Caco-2 (cell line): ENCODE results near the gene CHMP4A. TPM values are rescaled to one million over a fixed set of nuclear protein-coding genes. Genes with fewer than 3 reads are reported as not detected.

Experiments
- BruUV-seq: library from RNA; stranded (reverse); fragments of 400-500 nt; replicated peaks from 2 replicates; lab custom pipeline; 2021; lab: Mats Ljungman, UMichigan
- CTCF ChIA-PET: fragments of 300-600 bp; sonication (Branson Sonifier 250); formaldehyde crosslinking; loops from one replicate; lab custom pipeline; 2022; ENCODE audit warnings: antibody characterized with exemption; lab: Charles Lee
- POLR2A ChIA-PET: fragments of 300-600 bp; sonication (Branson Sonifier 250); formaldehyde crosslinking; loops from one replicate; lab custom pipeline; 2022; ENCODE audit warnings: antibody characterized with exemption; lab: Charles Lee
- DNase-seq, 2 experiments: peaks; one replicate each; pipeline versions ENCODE4 v3.0.0 to v3.0.0-alpha.2; 2020 to 2022
- H3K27me3 ChIP-seq: replicated peaks from 2 replicates; pipeline ENCODE4 v1.6.0; 2011; ENCODE audit warnings: low read length; ENCODE audit not compliant: control insufficient read depth, insufficient read depth
- H3K36me3 ChIP-seq: 2 replicates; pipeline ENCODE4 v1.5.1; 2011; ENCODE audit warnings: low read length; ENCODE audit not compliant: control insufficient read depth, insufficient read depth
- H3K4me1 ChIP-seq: fragments of 250-450 bp; sonication (Bioruptor Pico); 2 replicates; pipeline ENCODE4 v1.5.1; 2020; ENCODE audit warnings: mild to moderate bottlenecking
- H3K4me3 ChIP-seq: 2 replicates; pipeline ENCODE4 v1.5.1; 2011; ENCODE audit warnings: low read depth, mild to moderate bottlenecking, control low read depth, low read length
- H3K9me3 ChIP-seq: fragments of 250-450 bp; sonication (Bioruptor Pico); 2 replicates; pipeline ENCODE4 v1.5.1; 2020; ENCODE audit warnings: mild to moderate bottlenecking, moderate library complexity
- H3K27ac Mint-ChIP-seq: one replicate; pipeline ENCODE4 v1.8.0; 2022; ENCODE audit warnings: mixed read lengths; ENCODE audit not compliant: unreplicated experiment
- H3K27me3 Mint-ChIP-seq: one replicate; pipeline ENCODE4 v1.8.0; 2022; ENCODE audit warnings: mixed read lengths; ENCODE audit not compliant: insufficient read depth, unreplicated experiment
- H3K36me3 Mint-ChIP-seq: one replicate; pipeline ENCODE4 v1.8.0; 2022; ENCODE audit warnings: mild to moderate bottlenecking, mixed read lengths; ENCODE audit not compliant: insufficient read depth, unreplicated experiment
- H3K4me1 Mint-ChIP-seq: one replicate; pipeline ENCODE4 v1.8.0; 2022; ENCODE audit warnings: low read depth, mixed read lengths; ENCODE audit not compliant: unreplicated experiment
- H3K4me3 Mint-ChIP-seq: one replicate; pipeline ENCODE4 v1.8.0; 2022; ENCODE audit warnings: mild to moderate bottlenecking, moderate library complexity, mixed read lengths; ENCODE audit not compliant: unreplicated experiment
- H3K9me3 Mint-ChIP-seq: one replicate; pipeline ENCODE4 v1.8.0; 2022; ENCODE audit warnings: mixed read lengths; ENCODE audit not compliant: unreplicated experiment
- intact Hi-C: fragments of 100-400 bp; cut with micrococcal nuclease; formaldehyde crosslinking; loops from one replicate; pipeline ENCODE4 v1.10.0; 2022; ENCODE audit not compliant: unreplicated experiment
- total RNA-seq: library from RNA; stranded (reverse); gene quantifications from 2 replicates; pipeline ENCODE4 v1.2.3, GENCODE V29; 2022
- TF ChIP-seq, protein P1 (sequence below), 2 experiments: fragments of 200-600 bp in 1 of 2; IDR thresholded peaks; 1 replicate in 1 of 2; 2 replicates in 1 of 2; pipeline versions ENCODE4 v1.5.1 to v1.8.0; 2011 to 2022; ENCODE audit warnings: antibody characterized with exemption in 1 of 2, control low read depth in 1 of 2, inconsistent platforms in 1 of 2, low read depth in 1 of 2, low read length in 1 of 2, mild to moderate bottlenecking in 1 of 2, moderate library complexity in 1 of 2; ENCODE audit not compliant: insufficient read depth in 1 of 2, severe bottlenecking in 1 of 2, unreplicated experiment in 1 of 2

Gene CHMP4A
- total RNA-seq, 1 experiment from 2014 or later: 57.7 TPM

DNA sequence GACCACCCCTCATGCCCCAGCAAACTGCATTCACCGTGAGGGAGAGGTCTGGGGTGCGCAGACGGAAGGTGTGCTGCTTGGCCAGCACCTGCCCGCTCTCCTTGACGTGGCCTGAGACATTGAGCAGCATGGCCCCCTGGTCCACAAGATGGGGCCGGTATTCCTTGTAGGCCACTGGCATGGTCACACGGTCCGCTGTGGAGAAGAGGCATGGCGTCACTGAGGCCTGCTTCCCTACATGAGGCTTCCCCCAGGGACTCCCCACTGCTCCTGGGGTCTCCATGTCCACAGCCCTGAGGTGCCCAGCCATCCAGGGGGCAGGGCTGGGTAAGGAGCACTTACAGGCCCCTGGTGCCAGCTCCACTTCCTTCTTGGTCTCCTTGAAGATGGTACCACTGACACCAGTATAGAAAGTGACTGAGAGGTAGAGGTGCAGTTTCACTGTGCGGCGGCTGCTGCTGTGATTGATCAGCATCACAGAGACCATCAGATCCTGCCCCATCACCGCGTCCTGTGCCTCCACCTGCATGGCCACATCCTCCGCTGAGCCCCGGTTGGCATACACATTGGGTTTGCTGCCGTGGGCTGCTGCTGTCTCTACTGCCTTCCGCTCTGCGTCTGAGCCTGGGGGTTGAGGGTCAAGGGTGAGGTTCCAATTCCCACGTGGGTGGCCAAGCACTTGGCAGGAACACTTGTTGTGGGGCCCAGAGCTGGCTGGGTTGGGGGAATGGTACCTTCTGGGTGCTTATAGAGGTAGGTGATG, 41.5 kb upstream of the CHMP4A start:
- Mint-ChIP-seq H3K4me1 (no peaks in the 10 kb centered on the region), H3K36me3 (no peaks in the 10 kb centered on the region), H3K9me3 (no peaks in the 10 kb centered on the region), H3K27ac (no peak overlapping the region), H3K27me3 (no peaks in the 10 kb centered on the region), H3K4me3 (no peak overlapping the region)
- CTCF ChIA-PET: no interaction called here
- H3K36me3 ChIP-seq: no peaks in the 10 kb centered on the region; the same call in 1 of the 2 replicates
- POLR2A ChIA-PET: no interaction called here
- DNase-seq: no peak
- TF ChIP-seq, protein P1, sequence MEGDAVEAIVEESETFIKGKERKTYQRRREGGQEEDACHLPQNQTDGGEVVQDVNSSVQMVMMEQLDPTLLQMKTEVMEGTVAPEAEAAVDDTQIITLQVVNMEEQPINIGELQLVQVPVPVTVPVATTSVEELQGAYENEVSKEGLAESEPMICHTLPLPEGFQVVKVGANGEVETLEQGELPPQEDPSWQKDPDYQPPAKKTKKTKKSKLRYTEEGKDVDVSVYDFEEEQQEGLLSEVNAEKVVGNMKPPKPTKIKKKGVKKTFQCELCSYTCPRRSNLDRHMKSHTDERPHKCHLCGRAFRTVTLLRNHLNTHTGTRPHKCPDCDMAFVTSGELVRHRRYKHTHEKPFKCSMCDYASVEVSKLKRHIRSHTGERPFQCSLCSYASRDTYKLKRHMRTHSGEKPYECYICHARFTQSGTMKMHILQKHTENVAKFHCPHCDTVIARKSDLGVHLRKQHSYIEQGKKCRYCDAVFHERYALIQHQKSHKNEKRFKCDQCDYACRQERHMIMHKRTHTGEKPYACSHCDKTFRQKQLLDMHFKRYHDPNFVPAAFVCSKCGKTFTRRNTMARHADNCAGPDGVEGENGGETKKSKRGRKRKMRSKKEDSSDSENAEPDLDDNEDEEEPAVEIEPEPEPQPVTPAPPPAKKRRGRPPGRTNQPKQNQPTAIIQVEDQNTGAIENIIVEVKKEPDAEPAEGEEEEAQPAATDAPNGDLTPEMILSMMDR (IDR thresholded peaks at IDR 0.05; ENCODE audit: insufficient read depth in 1 of 2, low read depth in 1 of 2, low read length in 1 of 2, severe bottlenecking in 1 of 2, unreplicated experiment in 1 of 2): no peak
- H3K4me1 ChIP-seq: peaks cover 13% of the 10 kb centered on the region
- no TSS peak for BruUV-seq
- no peaks in the 10 kb centered on the region for H3K27me3 ChIP-seq
- H3K9me3 ChIP-seq: no peaks in the 10 kb centered on the region
- intact Hi-C loops: no loop called here
- no peak overlapping the region for H3K4me3 ChIP-seq

DNA sequence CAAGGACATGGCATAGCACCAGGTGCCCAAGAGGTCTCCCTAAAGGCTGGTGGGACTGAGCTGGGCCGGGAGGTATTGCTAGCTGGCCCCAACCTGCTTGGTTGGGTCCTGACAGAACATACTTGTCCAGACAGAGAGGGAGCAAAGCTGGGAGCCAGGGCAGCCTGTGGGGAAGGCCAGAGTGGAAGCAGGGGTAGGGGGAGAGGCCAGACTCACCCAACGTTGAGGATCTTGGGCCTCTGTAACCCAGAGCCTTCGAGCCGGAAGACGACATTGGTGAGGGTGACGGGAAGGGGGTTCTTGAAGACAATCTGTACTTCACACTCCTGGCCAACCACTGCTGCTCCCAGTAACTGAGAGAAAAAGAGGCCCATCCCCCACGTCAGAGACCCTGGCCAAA, 40.6 kb upstream of the CHMP4A start:
- no peaks in the 10 kb centered on the region; the same call in 1 of the 2 replicates for H3K36me3 ChIP-seq
- BruUV-seq: no TSS peak
- H3K36me3 Mint-ChIP-seq: no peaks in the 10 kb centered on the region
- ChIA-PET POLR2A (no interaction called here), CTCF (interaction anchor here (1.2 kb wide), 1 partner anchor 11 kb away, joined by 3 read pairs; the partner anchor contains the start of gene TINF2)
- no peaks in the 10 kb centered on the region for H3K9me3 ChIP-seq
- intact Hi-C loops: no loop called here
- DNase-seq: no peak
- H3K4me1 ChIP-seq: peaks cover 13% of the 10 kb centered on the region
- TF ChIP-seq, protein P1 (IDR thresholded peaks at IDR 0.05; ENCODE audit: insufficient read depth in 1 of 2, low read depth in 1 of 2, low read length in 1 of 2, severe bottlenecking in 1 of 2, unreplicated experiment in 1 of 2): no peak
- no peak overlapping the region for H3K4me3 Mint-ChIP-seq
- H3K4me1 Mint-ChIP-seq: no peaks in the 10 kb centered on the region
- no peaks in the 10 kb centered on the region for H3K9me3 Mint-ChIP-seq
- H3K27me3 Mint-ChIP-seq: no peaks in the 10 kb centered on the region
- H3K4me3 ChIP-seq: no peak overlapping the region
- no peak overlapping the region for H3K27ac Mint-ChIP-seq
- no peaks in the 10 kb centered on the region for H3K27me3 ChIP-seq

- H3K9me3 Mint-ChIP-seq: no peaks in the 10 kb centered on the region
- H3K36me3 Mint-ChIP-seq: no peaks in the 10 kb centered on the region
- H3K4me3 ChIP-seq: no peak overlapping the region
- H3K36me3 ChIP-seq: no peaks in the 10 kb centered on the region; the same call in 1 of the 2 replicates
- no peaks in the 10 kb centered on the region for H3K27me3 Mint-ChIP-seq
- no peak overlapping the region for H3K4me3 Mint-ChIP-seq
- ChIA-PET CTCF (interaction anchor here (0.7 to 2.9 kb wide), 7 partner anchors 9 to 179 kb away, joined by 3 to 16 read pairs (median 6); partner anchors contain the start of genes CIDEB, RABGGTA and TINF2), POLR2A (interaction anchor here (0.7 to 1.0 kb wide), 3 partner anchors 10 to 1075 kb away, joined by 3 to 6 read pairs (median 4); partner anchors contain the start of genes CHMP4A and TINF2)
- peak; percentile 52 to 54 for DNase-seq
- BruUV-seq: no TSS peak
- H3K4me1 ChIP-seq: peaks cover 13% of the 10 kb centered on the region
- TF ChIP-seq, protein P1 (IDR thresholded peaks at IDR 0.05; ENCODE audit: insufficient read depth in 1 of 2, low read depth in 1 of 2, low read length in 1 of 2, severe bottlenecking in 1 of 2, unreplicated experiment in 1 of 2): no peak
- no peaks in the 10 kb centered on the region for H3K4me1 Mint-ChIP-seq
- intact Hi-C loops: no loop called here
- no peak overlapping the region for H3K27ac Mint-ChIP-seq
- no peaks in the 10 kb centered on the region for H3K27me3 ChIP-seq
- no peaks in the 10 kb centered on the region for H3K9me3 ChIP-seq
Observed at GRCh38 chr14:24252289-24253124, 39.2 kb upstream of the CHMP4A start.
